CD4-positive, alpha-beta T cell (primary cell): ENCODE results near the gene CABYR. TPM values are rescaled to one million over a fixed set of nuclear protein-coding genes. Genes with fewer than 3 reads are reported as not detected.
A peak's percentile ranks its signal among the peaks of the same experiment; 100 is the strongest.

Experiments
- ATAC-seq: fragments of 200-7000 bp; cut with Tn5 transposase; one replicate; pipeline ENCODE4 v1.10.0; 2022; ENCODE audit warnings: mild to moderate bottlenecking; ENCODE audit not compliant: poor library complexity
- CTCF ChIA-PET: fragments of 350-600 bp; sonication (Branson Sonifier 250); formaldehyde crosslinking; loops from one replicate; lab custom pipeline; 2021; ENCODE audit warnings: antibody characterized with exemption, inconsistent platforms; lab: Charles Lee
- POLR2A ChIA-PET: fragments of 350-600 bp; sonication (Branson Sonifier 250); formaldehyde crosslinking; loops from one replicate; lab custom pipeline; 2021; ENCODE audit warnings: antibody characterized with exemption, inconsistent platforms; lab: Charles Lee
- DNase-seq, 14 experiments: peaks; one replicate each; pipeline ENCODE4 v3.0.0-alpha.2; 2013 to 2020; ENCODE audit warnings: mixed read lengths in 2 of 14
- H3K27ac ChIP-seq, 2 donors: one replicate each; pipeline versions ENCODE4 v1.5.1 to v1.7.0; 2013; ENCODE audit warnings: low read length in 2 of 2, low read depth in 1 of 2, mild to moderate bottlenecking in 1 of 2
- H3K27me3 ChIP-seq, 2 experiments: 1 replicate in 1 of 2; 2 replicates in 1 of 2; pipeline versions ENCODE4 v1.6.1 to v1.7.0; 2013; ENCODE audit warnings: low read length in 2 of 2, control low read depth in 1 of 2, mild to moderate bottlenecking in 1 of 2, moderate library complexity in 1 of 2; ENCODE audit not compliant: insufficient read depth in 2 of 2, control insufficient read depth in 1 of 2
- H3K36me3 ChIP-seq: one replicate; pipeline ENCODE4 v1.6.1; 2013; ENCODE audit warnings: low read length, control low read depth; ENCODE audit not compliant: insufficient read depth
- H3K4me1 ChIP-seq: one replicate; pipeline ENCODE4 v1.6.1; 2013; ENCODE audit warnings: low read length, control low read depth; ENCODE audit not compliant: insufficient read depth
- H3K4me3 ChIP-seq: one replicate; pipeline ENCODE4 v1.5.1; 2013; ENCODE audit warnings: mild to moderate bottlenecking, low read length, moderate library complexity
- H3K9me3 ChIP-seq, 2 experiments: 1 replicate in 1 of 2; 2 replicates in 1 of 2; pipeline versions ENCODE4 v1.6.1 to v1.7.0; 2013; ENCODE audit warnings: low read length in 2 of 2, mild to moderate bottlenecking in 2 of 2, control low read depth in 1 of 2, moderate library complexity in 1 of 2; ENCODE audit not compliant: control insufficient read depth in 1 of 2, insufficient read depth in 1 of 2
- H3K27ac Mint-ChIP-seq: one replicate; pipeline ENCODE4 v1.8.0; 2020; ENCODE audit warnings: mixed read lengths
- H3K27me3 Mint-ChIP-seq: one replicate; pipeline ENCODE4 v1.8.0; 2021; ENCODE audit warnings: mixed read lengths
- H3K36me3 Mint-ChIP-seq: one replicate; pipeline ENCODE4 v1.8.0; 2021; ENCODE audit warnings: low read depth, mixed read lengths
- H3K4me1 Mint-ChIP-seq: one replicate; pipeline ENCODE4 v1.8.0; 2021; ENCODE audit warnings: low read depth, mixed read lengths
- H3K4me3 Mint-ChIP-seq: one replicate; pipeline ENCODE4 v1.8.0; 2020; ENCODE audit warnings: mild to moderate bottlenecking, mixed read lengths
- H3K9me3 Mint-ChIP-seq: one replicate; pipeline ENCODE4 v1.8.0; 2020; ENCODE audit warnings: mixed read lengths
- intact Hi-C, 2 experiments: fragments of 100-400 bp; cut with DNase I in 1 of 2; cut with micrococcal nuclease in 1 of 2; formaldehyde crosslinking; loops; one replicate each; pipeline versions ENCODE4 v1.15.1 to v1.9.0; 2023 to 2025; cut with DNase I, micrococcal nuclease
- total RNA-seq, 174 experiments: library from RNA in 2 of 174; stranded (reverse) in 2 of 174; gene quantifications; one replicate each; pipeline ENCODE4 v1.2.3 and lab custom pipeline; 2021 to 2026
- TF ChIP-seq, protein P1 (sequence below): fragments of 200-600 bp; IDR thresholded peaks from one replicate; pipeline ENCODE4 v1.8.0; 2022; ENCODE audit warnings: antibody characterized with exemption, mild to moderate bottlenecking

CABYR gene
- total RNA-seq, 2 experiments from 2014 or later = 0.75 to 0.85 TPM

- no peak overlapping the region for H3K4me3 ChIP-seq
- Mint-ChIP-seq H3K27me3 (no peaks in the 10 kb centered on the region), H3K36me3 (peaks cover 92% of the 10 kb centered on the region), H3K9me3 (no peaks in the 10 kb centered on the region), H3K4me1 (peaks cover 48% of the 10 kb centered on the region), H3K27ac (no peak overlapping the region), H3K4me3 (no peak overlapping the region)
- intact Hi-C loops = no loop called here
- no peaks in the 10 kb centered on the region for H3K9me3 ChIP-seq
- H3K36me3 ChIP-seq = peaks cover 72% of the 10 kb centered on the region
- DNase-seq (no peak), ATAC-seq (no peak)
- TF ChIP-seq, protein P1, sequence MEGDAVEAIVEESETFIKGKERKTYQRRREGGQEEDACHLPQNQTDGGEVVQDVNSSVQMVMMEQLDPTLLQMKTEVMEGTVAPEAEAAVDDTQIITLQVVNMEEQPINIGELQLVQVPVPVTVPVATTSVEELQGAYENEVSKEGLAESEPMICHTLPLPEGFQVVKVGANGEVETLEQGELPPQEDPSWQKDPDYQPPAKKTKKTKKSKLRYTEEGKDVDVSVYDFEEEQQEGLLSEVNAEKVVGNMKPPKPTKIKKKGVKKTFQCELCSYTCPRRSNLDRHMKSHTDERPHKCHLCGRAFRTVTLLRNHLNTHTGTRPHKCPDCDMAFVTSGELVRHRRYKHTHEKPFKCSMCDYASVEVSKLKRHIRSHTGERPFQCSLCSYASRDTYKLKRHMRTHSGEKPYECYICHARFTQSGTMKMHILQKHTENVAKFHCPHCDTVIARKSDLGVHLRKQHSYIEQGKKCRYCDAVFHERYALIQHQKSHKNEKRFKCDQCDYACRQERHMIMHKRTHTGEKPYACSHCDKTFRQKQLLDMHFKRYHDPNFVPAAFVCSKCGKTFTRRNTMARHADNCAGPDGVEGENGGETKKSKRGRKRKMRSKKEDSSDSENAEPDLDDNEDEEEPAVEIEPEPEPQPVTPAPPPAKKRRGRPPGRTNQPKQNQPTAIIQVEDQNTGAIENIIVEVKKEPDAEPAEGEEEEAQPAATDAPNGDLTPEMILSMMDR = no peak
- H3K4me1 ChIP-seq = peaks cover 12% of the 10 kb centered on the region
- ChIA-PET CTCF (interaction anchor here (0.7 kb wide), 1 partner anchor 10 kb away, joined by 3 read pairs; no protein-coding TSS in a partner anchor), POLR2A (no interaction called here)
- no peaks in the 10 kb centered on the region for H3K27me3 ChIP-seq
- H3K27ac ChIP-seq = no peak overlapping the region
Measured at GRCh38 chr18:24090876-24091275, 48.0 kb upstream of the CABYR start.

GRCh38 chr18:24094561-24094960 is 44.3 kb upstream of the CABYR start:
- H3K4me1 ChIP-seq = peaks cover 10% of the 10 kb centered on the region
- no peak overlapping the region for H3K4me3 ChIP-seq
- TF ChIP-seq, protein P1 = no peak
- no peak for DNase-seq
- ATAC-seq = no peak
- Mint-ChIP-seq H3K36me3 (peaks cover 88% of the 10 kb centered on the region), H3K4me3 (no peak overlapping the region), H3K4me1 (peaks cover 31% of the 10 kb centered on the region), H3K27ac (peak overlapping the region; percentile 21), H3K9me3 (no peaks in the 10 kb centered on the region), H3K27me3 (no peaks in the 10 kb centered on the region)
- H3K27ac ChIP-seq = no peak overlapping the region
- H3K9me3 ChIP-seq = peaks cover 0 to 6% of the 10 kb centered on the region in 2 experiments
- no peaks in the 10 kb centered on the region for H3K27me3 ChIP-seq
- POLR2A ChIA-PET = interaction anchor here (1.4 kb wide), 1 partner anchor 14 kb away, joined by 4 read pairs; no protein-coding TSS in a partner anchor
- intact Hi-C loops = no loop called here
- CTCF ChIA-PET = no interaction called here
- peaks cover 67% of the 10 kb centered on the region for H3K36me3 ChIP-seq

DNA sequence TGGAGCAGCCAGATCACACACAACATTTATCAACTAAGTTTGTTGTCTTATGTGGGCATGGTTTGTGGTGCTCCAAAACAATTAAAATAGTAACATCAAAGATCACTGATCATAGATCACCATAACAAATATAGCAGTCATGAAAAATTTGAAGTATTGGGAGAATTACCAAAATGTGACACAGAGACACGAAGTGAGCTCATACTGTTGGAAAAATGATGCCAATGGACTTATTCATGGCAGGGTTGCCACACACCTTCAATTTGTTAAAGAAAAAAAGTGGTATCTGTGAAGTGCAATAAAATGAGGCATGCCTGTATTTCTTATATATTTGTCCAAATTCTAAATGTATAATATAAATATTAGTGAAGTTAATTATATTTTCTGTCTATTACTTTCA is 42.9 kb upstream of the CABYR start:
- no peak overlapping the region for H3K4me3 Mint-ChIP-seq
- H3K27ac Mint-ChIP-seq = no peak overlapping the region
- POLR2A ChIA-PET = no interaction called here
- Histone ChIP-seq H3K4me1 (peaks cover 10% of the 10 kb centered on the region), H3K4me3 (no peak overlapping the region), H3K27me3 (no peaks in the 10 kb centered on the region), H3K9me3 (peaks cover 0 to 6% of the 10 kb centered on the region in 2 experiments), H3K27ac (no peak overlapping the region), H3K36me3 (peaks cover 76% of the 10 kb centered on the region)
- H3K36me3 Mint-ChIP-seq = peaks cover 87% of the 10 kb centered on the region
- no peak for ATAC-seq
- no peaks in the 10 kb centered on the region for H3K27me3 Mint-ChIP-seq
- DNase-seq = no peak
- no peaks in the 10 kb centered on the region for H3K9me3 Mint-ChIP-seq
- TF ChIP-seq, protein P1 = no peak
- CTCF ChIA-PET = no interaction called here
- peaks cover 31% of the 10 kb centered on the region for H3K4me1 Mint-ChIP-seq
- intact Hi-C loops = no loop called here
